ENCODE data around the gene TFF1.

TFF1 gene

GRCh38 chr21:42358937-42359336, 7.4 kb downstream of the TFF1 start:
- no peak for DNase-seq

- DNase-seq: no peak
These were observed 8.1 kb downstream of the TFF1 start for GRCh38 chr21:42358261-42358660.

GRCh38 chr21:42357307-42357706, 9.0 kb downstream of the TFF1 start:
- DNase-seq: no peak

GRCh38 chr21:42356650-42357049, 9.7 kb downstream of the TFF1 start:
- DNase-seq: no peak

DNA sequence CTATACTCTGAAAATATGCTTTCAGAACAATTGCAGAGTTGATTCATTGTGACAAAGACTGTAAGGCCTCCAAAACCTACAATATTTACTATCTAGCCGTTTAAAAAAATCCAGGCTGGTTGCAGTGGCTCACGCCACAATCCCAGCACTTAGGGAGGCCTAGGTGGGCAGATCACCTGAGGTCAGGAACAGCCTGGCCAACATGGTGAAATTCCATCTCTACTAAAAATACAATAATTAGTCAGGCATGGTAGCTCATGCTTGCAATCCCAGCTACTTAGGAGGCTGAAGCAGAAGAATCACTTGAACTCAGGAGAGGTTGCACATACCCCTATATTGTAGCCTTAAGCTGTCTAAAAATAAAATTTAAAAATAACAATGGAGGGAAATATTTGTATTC, 10.3 kb downstream of the TFF1 start:
- DNase-seq: no peak

DNA sequence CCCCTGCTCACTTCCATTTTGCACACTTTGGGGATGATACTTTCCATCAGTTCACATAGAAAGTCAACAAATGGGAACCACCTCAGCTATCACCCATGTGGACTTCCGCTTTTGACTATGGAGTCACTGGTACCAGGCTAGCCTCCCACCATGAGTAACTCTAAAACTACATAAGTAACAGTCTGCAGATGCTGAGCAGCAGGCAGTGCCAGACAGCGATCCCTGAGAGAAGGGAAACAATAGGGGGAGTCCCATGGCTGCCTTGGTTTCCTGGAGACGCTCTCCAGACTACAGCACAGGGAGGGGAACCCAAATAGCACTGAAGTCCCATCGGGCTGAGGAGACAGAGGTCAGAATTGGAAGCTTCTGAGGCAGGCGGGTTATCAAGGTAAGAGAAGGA, 12.7 kb downstream of the TFF1 start:
- DNase-seq: no peak

- no peak for DNase-seq
These were observed 13.8 kb downstream of the TFF1 start for GRCh38 chr21:42352441-42353095.

- DNase-seq: no peak
These were observed 14.5 kb downstream of the TFF1 start for GRCh38 chr21:42351626-42352440.

- DNase-seq: no peak
These were observed 15.4 kb downstream of the TFF1 start, which contains the start of gene TFF2 for GRCh38 chr21:42350927-42351426. Gene TFF2 (minus strand): TSS chr21:42350994. CDS start chr21:42350957, 37 bp downstream.

DNA sequence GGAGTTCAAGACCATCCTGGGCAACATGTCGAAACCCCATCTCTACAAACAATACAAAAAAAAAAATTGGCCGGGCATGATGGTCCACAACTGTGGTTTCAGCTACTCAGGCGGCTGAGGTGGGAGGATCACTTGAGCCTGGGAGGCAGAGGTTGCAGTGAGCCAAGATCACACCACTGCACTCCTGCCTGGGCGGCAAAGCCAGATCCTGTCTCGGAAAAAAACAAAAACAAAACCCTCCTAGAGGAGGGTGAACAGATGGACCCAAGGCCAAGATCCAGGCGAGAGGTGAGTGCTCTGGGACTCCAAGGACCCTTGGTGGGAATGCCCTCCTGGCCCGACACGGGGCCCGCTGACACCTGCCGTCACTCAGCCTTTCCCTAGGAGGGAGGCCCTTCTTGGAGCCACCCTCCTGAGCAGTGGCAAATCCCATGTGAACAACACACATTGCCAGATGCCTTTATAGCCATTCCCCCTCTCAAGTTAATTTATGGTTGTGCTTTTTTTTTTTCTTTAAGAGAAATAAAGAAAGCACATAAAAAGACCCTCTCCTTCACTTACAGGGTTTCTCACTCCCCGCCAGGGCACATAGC, 15.9 kb downstream of the TFF1 start:
- no peak for DNase-seq

GRCh38 chr21:42349420-42350317, 16.7 kb downstream of the TFF1 start:
- DNase-seq: no peak

DNA sequence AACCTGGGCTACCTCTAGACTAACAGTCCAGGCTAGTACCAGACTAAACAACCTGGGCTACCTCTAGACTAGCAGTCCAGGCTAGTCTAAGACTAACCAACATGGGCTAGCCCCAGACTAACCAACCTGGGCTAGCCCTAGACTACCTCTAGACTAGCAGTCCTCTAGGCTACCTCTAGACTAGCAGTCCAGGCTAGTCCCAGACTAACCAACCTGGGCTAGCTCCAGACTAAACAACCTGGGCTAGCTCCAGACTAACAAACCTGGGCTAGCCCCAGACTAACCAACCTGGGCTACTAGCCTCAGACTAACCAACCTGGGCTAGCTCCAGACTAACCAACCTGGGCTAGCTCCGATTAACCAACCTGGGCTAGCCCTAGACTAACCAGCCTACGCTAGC, 17.6 kb downstream of the TFF1 start:
- no peak for DNase-seq

GRCh38 chr21:42347601-42348327, 18.6 kb downstream of the TFF1 start:
- no peak for DNase-seq

DNA sequence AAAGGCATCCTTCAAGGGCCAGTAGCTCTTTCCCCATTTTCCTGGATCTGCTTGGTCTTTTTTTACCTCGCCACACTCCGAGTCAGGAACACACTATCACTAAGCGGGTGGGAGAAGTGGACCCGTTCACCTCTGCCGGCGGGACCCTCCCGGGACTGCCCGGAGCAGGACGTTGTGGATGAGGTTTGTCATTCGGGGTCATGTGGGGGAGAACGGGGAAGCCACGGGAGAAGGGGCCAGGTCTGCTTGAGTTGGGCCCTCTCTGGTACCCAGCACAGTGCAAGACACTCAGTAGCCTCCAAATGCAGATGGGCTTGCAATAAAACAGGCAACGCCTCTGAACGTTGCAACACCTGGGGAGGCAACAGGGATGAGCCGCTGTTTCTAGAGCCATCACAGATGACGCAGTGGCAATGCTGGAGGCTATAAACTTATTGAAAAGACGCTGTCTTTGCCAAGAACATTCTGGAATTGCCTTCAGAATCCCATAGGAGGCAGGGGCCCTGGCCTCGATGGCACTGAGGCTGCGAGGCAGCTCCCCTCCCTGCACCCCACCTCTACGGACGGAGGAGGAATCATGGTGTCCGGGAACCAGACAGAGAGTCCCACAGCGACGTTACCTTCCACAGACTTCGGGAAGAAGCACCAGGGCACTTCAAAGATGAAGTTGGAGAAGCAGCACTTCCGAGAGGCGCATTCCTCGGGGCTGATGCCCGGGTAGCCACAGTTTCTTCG, 19.3 kb downstream of the TFF1 start:
- DNase-seq: no peak

- no peak for DNase-seq
These were observed 19.9 kb downstream of the TFF1 start for GRCh38 chr21:42346441-42346840.

- DNase-seq: no peak
These were observed 21.7 kb downstream of the TFF1 start for GRCh38 chr21:42344631-42345030.

GRCh38 chr21:42343963-42344510, 22.3 kb downstream of the TFF1 start:
- no peak for DNase-seq

DNA sequence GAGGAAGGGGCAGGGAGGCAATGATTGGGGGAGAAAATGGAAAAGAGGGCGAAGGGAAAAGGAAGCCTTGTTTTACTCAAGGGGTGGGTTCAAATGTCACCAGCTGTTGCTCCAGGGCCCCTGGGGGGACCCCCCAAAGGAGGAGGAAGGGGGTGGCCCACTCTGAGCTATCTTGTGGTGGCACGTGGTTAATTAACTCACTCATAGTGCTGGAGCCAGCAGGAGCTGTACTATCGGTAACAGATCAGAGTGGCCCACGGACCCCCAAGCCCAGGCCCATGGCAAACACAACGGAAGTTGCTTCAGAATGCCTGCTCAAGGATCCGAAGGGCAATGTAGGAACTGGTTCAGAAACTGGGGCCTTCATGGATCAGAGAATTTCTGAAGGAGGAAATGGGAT, 22.8 kb downstream of the TFF1 start:
- DNase-seq: no peak

DNA sequence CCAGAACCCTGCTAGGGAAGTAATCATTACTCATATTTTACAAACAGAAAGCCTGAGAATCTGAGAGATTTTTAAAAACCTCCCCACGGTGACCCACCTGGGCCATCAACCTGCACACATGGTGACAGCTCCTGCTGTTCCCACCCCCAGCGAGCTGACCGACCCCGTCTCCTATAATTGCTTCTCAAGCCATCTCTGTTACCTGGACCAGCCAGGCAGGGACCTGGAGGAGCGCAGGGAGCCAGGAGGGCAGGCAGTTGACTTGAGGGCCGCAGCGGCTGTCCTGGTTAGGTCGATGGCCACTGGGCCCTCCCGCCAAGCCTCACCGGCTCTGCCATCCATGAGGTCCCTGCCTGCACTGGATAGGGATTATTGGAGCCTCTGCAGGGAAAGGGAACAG, 23.2 kb downstream of the TFF1 start:
- no peak for DNase-seq

DNA sequence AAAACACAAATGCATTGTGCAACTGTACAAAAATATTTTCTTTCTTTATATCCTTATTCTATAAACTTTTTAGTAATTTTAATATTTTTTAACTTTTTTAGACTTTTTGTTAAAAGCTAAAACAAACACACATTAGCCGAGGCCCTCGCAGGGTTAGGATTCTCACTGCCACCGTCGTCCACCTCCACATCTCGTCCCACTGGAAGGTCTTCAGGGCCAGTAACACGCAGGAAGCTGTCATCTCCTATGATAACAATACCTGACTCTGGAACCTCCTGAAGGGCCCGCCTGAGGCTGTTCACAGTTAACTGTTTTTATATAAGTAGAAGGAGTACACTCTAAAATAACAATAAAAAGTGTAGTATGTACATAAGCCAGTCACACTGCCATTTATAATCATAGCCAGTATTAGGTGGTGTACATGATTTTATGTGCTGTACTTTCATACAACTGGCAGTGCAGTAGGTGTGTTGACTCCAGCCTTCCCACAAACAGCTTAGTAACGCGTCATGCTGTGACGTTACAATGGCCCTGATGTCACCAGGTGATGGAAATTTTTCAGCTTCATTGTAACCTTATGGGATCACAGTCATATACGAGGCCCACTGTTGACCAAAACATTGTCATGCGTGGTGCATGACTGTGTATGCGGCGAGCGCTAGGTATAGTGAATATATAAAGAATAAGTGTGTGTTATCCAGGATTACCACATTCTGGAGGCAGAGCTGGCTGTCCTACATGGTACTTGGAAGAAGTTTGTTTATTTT, 24.4 kb downstream of the TFF1 start:
- DNase-seq: no peak

Data from stimulated activated CD4-positive, alpha-beta T cell treated with anti-CD3 and anti-CD28 coated beads, Interleukin-2, amount 100 ng/mL, for 24 hours (primary cell).